GM21717 (cell line): Measurements from ENCODE around the gene BCLAF3.

Source experiments
- ATAC-seq: cut with Tn5 transposase; IDR thresholded peaks from one replicate; pipeline ENCODE4 v1.9.1; 2021; ENCODE audit warnings: mild to moderate bottlenecking, moderate library complexity; ENCODE audit not compliant: unreplicated experiment

The BCLAF3 gene

GRCh38 chrX:19968276-19968675 lies 22.6 kb downstream of the BCLAF3 start:
- ATAC-seq: no peak

GRCh38 chrX:19966056-19966455 lies 24.8 kb downstream of the BCLAF3 start:
- ATAC-seq: no peak

GRCh38 chrX:19964017-19964710 lies 26.7 kb downstream of the BCLAF3 start:
- ATAC-seq: peak; percentile 82

GRCh38 chrX:19960913-19961312 lies 29.9 kb downstream of the BCLAF3 start:
- no peak for ATAC-seq

- no peak for ATAC-seq
Observed at GRCh38 chrX:19958552-19959486, 32.0 kb downstream of the BCLAF3 start.

GRCh38 chrX:19956923-19957322 lies 33.9 kb downstream of the BCLAF3 start:
- ATAC-seq: no peak

- ATAC-seq: no peak
Observed at GRCh38 chrX:19956306-19956705, 34.6 kb downstream of the BCLAF3 start.

- ATAC-seq: no peak
Observed at GRCh38 chrX:19955306-19955705, 35.6 kb downstream of the BCLAF3 start.

GRCh38 chrX:19954335-19955096 lies 36.3 kb downstream of the BCLAF3 start:
- no peak for ATAC-seq

- ATAC-seq: no peak
Observed at GRCh38 chrX:19953145-19953544, 37.7 kb downstream of the BCLAF3 start.

- ATAC-seq: no peak
Observed at GRCh38 chrX:19949340-19949739, 41.5 kb downstream of the BCLAF3 start.

GRCh38 chrX:19947612-19948011 lies 43.2 kb downstream of the BCLAF3 start:
- ATAC-seq: no peak
